ENCODE data around the gene CDCA5. TPM values are rescaled to one million over a fixed set of nuclear protein-coding genes. Genes with fewer than 3 reads are reported as not detected.

Gene CDCA5
- total RNA-seq, 3 donors from 2014 or later (not counting 1 experiment from before 2014, with no cell fraction given), result 3.3 to 6.8 (median 3.8) TPM

DNA sequence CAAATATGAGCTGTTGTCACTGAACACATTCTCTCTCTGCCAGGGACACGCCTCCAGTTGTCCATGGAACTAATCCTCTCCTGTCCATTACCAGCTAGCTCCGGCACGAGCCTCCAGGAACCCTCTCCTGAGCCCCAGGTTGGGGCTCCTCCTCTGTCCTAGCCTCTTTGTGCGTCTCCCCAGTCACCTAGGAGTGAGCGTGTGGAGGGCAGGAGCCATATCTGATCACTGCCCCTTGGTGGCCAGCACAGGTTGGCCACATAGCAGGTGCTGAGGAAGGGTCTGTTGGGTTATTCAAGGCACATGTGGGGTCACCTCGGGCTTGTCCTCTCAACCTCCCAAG lies 48.0 kb upstream of the CDCA5 start:
- H3K4me1 Mint-ChIP-seq, result peaks cover 32 to 52% of the 10 kb centered on the region in 2 donors
- H3K4me3 Mint-ChIP-seq, result no peak overlapping the region

DNA sequence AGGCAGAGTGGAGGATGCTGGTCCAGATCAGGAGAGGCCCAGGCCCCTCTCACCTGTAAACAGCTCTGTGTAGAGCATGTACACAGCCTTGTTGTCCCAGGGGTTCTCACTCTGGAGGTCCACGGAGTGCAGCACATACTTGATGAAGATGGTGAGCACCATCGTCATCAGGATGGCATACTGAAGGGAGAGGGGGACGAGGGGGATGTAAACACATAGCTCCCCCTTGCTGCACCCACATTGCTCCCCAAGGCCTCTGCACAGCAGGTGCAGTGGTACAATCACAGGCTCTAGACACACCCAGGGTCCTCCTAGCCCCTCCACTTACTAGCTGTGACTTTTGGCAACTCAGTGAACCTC lies 47.6 kb upstream of the CDCA5 start:
- peak overlapping the region in 1 of 2 donors; percentile 30 for H3K27ac Mint-ChIP-seq
- Histone ChIP-seq H3K27me3 (ENCODE audit: control insufficient read depth, insufficient read depth, low read length) (no peaks in the 10 kb centered on the region), H3K27ac (ENCODE audit: low read length) (no peak overlapping the region), H3K4me3 (ENCODE audit: low read length) (no peak overlapping the region), H3K9me3 (ENCODE audit: control insufficient read depth, insufficient read depth, low read length) (no peaks in the 10 kb centered on the region), H3K4me1 (ENCODE audit: control insufficient read depth, insufficient read depth, low read length) (peaks cover 53% of the 10 kb centered on the region), H3K36me3 (ENCODE audit: control insufficient read depth, insufficient read depth, low read length) (peaks cover 62% of the 10 kb centered on the region)
- intact Hi-C loops (cut with micrococcal nuclease), result no loop called here
- TF ChIP-seq, protein P1, sequence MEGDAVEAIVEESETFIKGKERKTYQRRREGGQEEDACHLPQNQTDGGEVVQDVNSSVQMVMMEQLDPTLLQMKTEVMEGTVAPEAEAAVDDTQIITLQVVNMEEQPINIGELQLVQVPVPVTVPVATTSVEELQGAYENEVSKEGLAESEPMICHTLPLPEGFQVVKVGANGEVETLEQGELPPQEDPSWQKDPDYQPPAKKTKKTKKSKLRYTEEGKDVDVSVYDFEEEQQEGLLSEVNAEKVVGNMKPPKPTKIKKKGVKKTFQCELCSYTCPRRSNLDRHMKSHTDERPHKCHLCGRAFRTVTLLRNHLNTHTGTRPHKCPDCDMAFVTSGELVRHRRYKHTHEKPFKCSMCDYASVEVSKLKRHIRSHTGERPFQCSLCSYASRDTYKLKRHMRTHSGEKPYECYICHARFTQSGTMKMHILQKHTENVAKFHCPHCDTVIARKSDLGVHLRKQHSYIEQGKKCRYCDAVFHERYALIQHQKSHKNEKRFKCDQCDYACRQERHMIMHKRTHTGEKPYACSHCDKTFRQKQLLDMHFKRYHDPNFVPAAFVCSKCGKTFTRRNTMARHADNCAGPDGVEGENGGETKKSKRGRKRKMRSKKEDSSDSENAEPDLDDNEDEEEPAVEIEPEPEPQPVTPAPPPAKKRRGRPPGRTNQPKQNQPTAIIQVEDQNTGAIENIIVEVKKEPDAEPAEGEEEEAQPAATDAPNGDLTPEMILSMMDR (IDR thresholded peaks at IDR 0.05), result no peak
- no peaks in the 10 kb centered on the region for H3K9me3 Mint-ChIP-seq
- H3K27me3 Mint-ChIP-seq (ENCODE audit: low read depth in 2 of 2), result no peaks in the 10 kb centered on the region
- 66% methylated on average over 3 of the region's 3 CpGs for WGBS (ENCODE audit: insufficient coverage)
- H3K4me1 Mint-ChIP-seq, result peaks cover 29 to 49% of the 10 kb centered on the region in 2 donors
- no peak overlapping the region for H3K4me3 Mint-ChIP-seq
- DNase-seq (peak in 1 of 2 donors; percentile 7), ATAC-seq (no peak)
- no peaks in the 10 kb centered on the region for H3K36me3 Mint-ChIP-seq

More for the DNA sequence above, 48.0 kb upstream of the CDCA5 start:
- Histone ChIP-seq H3K27ac (ENCODE audit: low read length) (peak overlapping the region; percentile 6), H3K27me3 (ENCODE audit: control insufficient read depth, insufficient read depth, low read length) (no peaks in the 10 kb centered on the region), H3K4me1 (ENCODE audit: control insufficient read depth, insufficient read depth, low read length) (peaks cover 53% of the 10 kb centered on the region), H3K4me3 (ENCODE audit: low read length) (peak overlapping the region; percentile 6), H3K36me3 (ENCODE audit: control insufficient read depth, insufficient read depth, low read length) (peaks cover 57% of the 10 kb centered on the region), H3K9me3 (ENCODE audit: control insufficient read depth, insufficient read depth, low read length) (no peaks in the 10 kb centered on the region)
- H3K27ac Mint-ChIP-seq, result peak overlapping the region in 1 of 2 donors; percentile 99
- WGBS (ENCODE audit: insufficient coverage), result 75% methylated on average over 6 of the region's 6 CpGs
- H3K9me3 Mint-ChIP-seq, result no peaks in the 10 kb centered on the region
- TF ChIP-seq, protein P1 (IDR thresholded peaks at IDR 0.05), result no peak
- H3K27me3 Mint-ChIP-seq (ENCODE audit: low read depth in 2 of 2), result no peaks in the 10 kb centered on the region
- intact Hi-C loops (cut with micrococcal nuclease), result no loop called here
- ATAC-seq (no peak), DNase-seq (peak in 1 of 2 donors; percentile 4)
- H3K36me3 Mint-ChIP-seq, result no peaks in the 10 kb centered on the region

DNA sequence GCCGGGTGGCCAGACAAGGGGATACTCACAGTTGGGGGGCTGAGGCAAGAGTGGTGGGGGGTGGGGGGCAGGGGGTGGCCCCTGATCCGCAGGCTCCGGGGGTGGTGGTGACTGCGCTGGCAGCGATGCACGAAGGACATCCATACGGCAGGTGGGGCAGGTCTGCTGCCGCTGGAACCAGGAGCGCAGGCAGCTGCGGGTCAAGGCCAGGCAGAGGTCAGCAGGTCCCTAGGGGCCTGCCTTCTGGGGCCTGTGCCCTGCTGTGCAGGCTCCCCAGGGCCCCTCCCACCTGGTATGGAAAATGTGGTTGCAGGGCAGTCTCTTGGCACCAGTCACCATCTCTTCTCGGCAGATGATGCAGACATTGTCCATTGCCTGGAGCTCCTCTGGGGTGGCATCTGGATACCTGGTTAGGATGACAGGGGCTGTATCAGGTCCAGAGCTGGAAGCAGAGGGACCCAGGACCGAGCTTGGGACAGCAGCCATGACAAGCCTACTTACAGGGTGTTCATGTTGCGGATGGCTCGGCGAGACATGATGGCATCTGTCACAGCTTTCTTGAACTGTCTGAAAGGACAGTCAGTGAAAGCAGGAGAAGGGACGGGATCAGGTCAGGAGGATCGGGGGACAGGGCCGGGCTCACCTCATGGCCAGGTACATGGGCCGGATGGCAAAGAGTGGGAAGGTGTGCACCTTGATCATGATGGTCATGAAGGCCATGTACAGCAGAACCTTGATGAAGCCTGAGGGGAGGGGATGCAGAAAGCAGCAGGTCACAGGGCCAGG lies 47.0 kb upstream of the CDCA5 start:
- intact Hi-C loops (cut with micrococcal nuclease), result no loop called here
- no peaks in the 10 kb centered on the region for H3K9me3 Mint-ChIP-seq
- H3K4me3 ChIP-seq (ENCODE audit: low read length), result no peak overlapping the region
- no peak overlapping the region for H3K4me3 Mint-ChIP-seq
- DNase-seq (no peak), ATAC-seq (no peak)
- WGBS (ENCODE audit: insufficient coverage), result 83% methylated on average over 19 of the region's 19 CpGs
- no peaks in the 10 kb centered on the region for H3K27me3 Mint-ChIP-seq (ENCODE audit: low read depth in 2 of 2)
- no peaks in the 10 kb centered on the region for H3K36me3 Mint-ChIP-seq
- no peak overlapping the region for H3K27ac ChIP-seq (ENCODE audit: low read length)
- peak overlapping the region in 1 of 2 donors; percentile 30 for H3K27ac Mint-ChIP-seq
- H3K4me1 Mint-ChIP-seq, result peaks cover 23 to 43% of the 10 kb centered on the region in 2 donors
- H3K9me3 ChIP-seq (ENCODE audit: control insufficient read depth, insufficient read depth, low read length), result no peaks in the 10 kb centered on the region
- peaks cover 50% of the 10 kb centered on the region for H3K4me1 ChIP-seq (ENCODE audit: control insufficient read depth, insufficient read depth, low read length)
- no peaks in the 10 kb centered on the region for H3K27me3 ChIP-seq (ENCODE audit: control insufficient read depth, insufficient read depth, low read length)
- H3K36me3 ChIP-seq (ENCODE audit: control insufficient read depth, insufficient read depth, low read length), result peaks cover 66% of the 10 kb centered on the region
- TF ChIP-seq, protein P1 (IDR thresholded peaks at IDR 0.05), result no peak
